IPS-18c (cell line): ENCODE data around the gene PSPN.
"Not testable (repeated sequence)": the region's sequence is repeated elsewhere in the genome, so short reads cannot be mapped to it uniquely, and the experiment has no call there.

ENCODE experiments used
- H3K4me3 ChIP-seq: 2 replicates; pipeline ENCODE4 v1.7.0; 2013; ENCODE audit warnings: low read depth, mild to moderate bottlenecking, low read length, moderate library complexity; ENCODE audit not compliant: insufficient read depth
- H3K9me3 ChIP-seq: one replicate; pipeline ENCODE4 v1.6.1; 2013; ENCODE audit warnings: mild to moderate bottlenecking, low read length, moderate library complexity; ENCODE audit not compliant: control insufficient read depth, insufficient read depth

The PSPN gene

GRCh38 chr19:6357174-6357573, 18.6 kb downstream of the PSPN start:
- H3K9me3 ChIP-seq = no peaks in the 10 kb centered on the region

GRCh38 chr19:6355321-6356040, 20.3 kb downstream of the PSPN start:
- H3K4me3 ChIP-seq, H3K9me3 ChIP-seq: not testable (repeated sequence)

More at GRCh38 chr19:6357174-6357573, 18.6 kb downstream of the PSPN start:
- no peak overlapping the region for H3K4me3 ChIP-seq

GRCh38 chr19:6354098-6354674, 21.5 kb downstream of the PSPN start:
- Histone ChIP-seq H3K4me3 (no peak overlapping the region), H3K9me3 (no peaks in the 10 kb centered on the region)

- no peaks in the 10 kb centered on the region for H3K9me3 ChIP-seq
- no peak overlapping the region for H3K4me3 ChIP-seq
These were observed 23.2 kb downstream of the PSPN start for GRCh38 chr19:6352381-6353165.

GRCh38 chr19:6350688-6351087, 25.0 kb downstream of the PSPN start:
- H3K9me3 ChIP-seq = no peaks in the 10 kb centered on the region
- H3K4me3 ChIP-seq = no peak overlapping the region

- not testable (repeated sequence) for H3K4me3 ChIP-seq, H3K9me3 ChIP-seq
These were observed 26.5 kb downstream of the PSPN start for GRCh38 chr19:6349271-6349670.

- H3K9me3 ChIP-seq = peaks cover 3% of the 10 kb centered on the region
- H3K4me3 ChIP-seq = no peak overlapping the region
These were observed 32.3 kb downstream of the PSPN start for GRCh38 chr19:6343462-6343861.

- Histone ChIP-seq H3K4me3 (no peak overlapping the region), H3K9me3 (peaks cover 3% of the 10 kb centered on the region)
These were observed 35.1 kb downstream of the PSPN start for GRCh38 chr19:6340493-6341201.

GRCh38 chr19:6334490-6335285, 41.0 kb downstream of the PSPN start:
- Histone ChIP-seq H3K9me3 (no peaks in the 10 kb centered on the region), H3K4me3 (no peak overlapping the region)

- Histone ChIP-seq H3K9me3 (no peaks in the 10 kb centered on the region), H3K4me3 (no peak within 1 kb of the TSS)
These were observed 42.3 kb downstream of the PSPN start, which contains the start of gene ACER1 for GRCh38 chr19:6333439-6333838. Gene ACER1 (minus strand): TSS chr19:6333612. CDS start chr19:6333551, 61 bp downstream.

GRCh38 chr19:6326815-6327214, 48.9 kb downstream of the PSPN start:
- H3K9me3 ChIP-seq = peaks cover 3% of the 10 kb centered on the region
- no peak overlapping the region for H3K4me3 ChIP-seq

GRCh38 chr19:6325614-6326013, 50.1 kb downstream of the PSPN start:
- Histone ChIP-seq H3K4me3 (no peak overlapping the region), H3K9me3 (peaks cover 6% of the 10 kb centered on the region)
